GM18505 (cell line): ENCODE measurements around the gene SLC25A6.
"Not testable (repeated sequence)": the region's sequence is repeated elsewhere in the genome, so short reads cannot be mapped to it uniquely, and the experiment has no call there.

ENCODE experiments used
- ATAC-seq: cut with Tn5 transposase; IDR thresholded peaks from one replicate; pipeline ENCODE4 v1.9.1; 2021; ENCODE audit not compliant: unreplicated experiment
- POLR2A ChIP-seq: IDR thresholded peaks from 4 replicates; pipeline ENCODE4 v1.6.1; 2011; ENCODE audit warnings: borderline replicate concordance; ENCODE audit not compliant: insufficient read depth, insufficient read length; ENCODE audit errors: extremely low read depth

Gene SLC25A6

DNA sequence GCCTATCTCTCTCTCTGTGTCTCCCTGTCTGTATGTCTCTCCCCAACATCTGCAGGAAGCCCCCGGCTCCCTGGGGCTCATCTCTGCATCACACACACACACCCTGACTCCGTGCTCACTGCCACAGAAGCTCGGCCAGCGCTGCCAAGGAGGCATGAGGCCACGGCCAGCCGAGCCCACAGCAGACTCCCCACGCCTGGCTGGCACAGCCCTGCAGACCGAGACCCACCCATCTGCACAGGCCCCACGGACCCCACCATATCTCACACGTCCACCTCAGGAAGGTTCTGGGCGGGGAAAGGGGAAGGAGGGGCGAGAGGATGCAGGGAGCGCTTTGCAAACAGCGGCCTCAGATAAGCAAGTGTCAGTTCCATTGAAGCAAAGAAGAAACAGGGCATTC, 28.5 kb upstream of the SLC25A6 start:
- ATAC-seq: no peak
- TF ChIP-seq POLR2A: no peak

GRCh38 chrX:1419545-1420355, 27.8 kb upstream of the SLC25A6 start:
- no peak for ATAC-seq
- TF ChIP-seq POLR2A: no peak

DNA sequence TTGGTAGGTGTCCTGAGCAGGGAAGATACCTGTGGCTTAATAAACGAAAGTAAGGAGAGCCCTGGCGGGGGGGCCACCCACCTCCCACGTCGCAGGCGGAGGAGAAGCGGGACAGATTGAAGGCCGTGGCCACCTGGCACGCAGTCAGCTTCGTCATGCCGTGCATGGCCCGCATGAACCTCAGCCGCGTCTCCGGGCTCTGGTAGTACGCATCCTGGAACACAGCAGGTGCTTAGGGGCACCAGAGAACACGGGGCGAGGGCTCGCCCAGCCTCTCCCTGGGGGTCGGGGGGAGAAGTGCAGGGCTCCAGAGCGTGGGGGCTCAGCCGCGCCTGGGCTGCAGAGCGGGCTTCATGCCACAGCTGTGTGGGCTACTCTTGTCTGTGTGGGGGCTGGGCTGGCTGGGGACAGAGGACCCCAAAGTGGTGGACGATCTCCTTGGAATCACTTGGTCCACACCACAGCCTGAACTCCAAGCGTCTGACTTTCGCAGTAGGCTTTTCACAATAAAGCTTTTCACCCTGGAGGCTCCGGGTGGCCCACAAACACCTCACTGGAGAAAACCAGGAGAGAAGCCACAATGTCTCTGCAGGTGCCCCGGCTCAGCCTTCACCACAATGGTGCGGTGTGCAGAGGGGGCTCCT, 27.1 kb upstream of the SLC25A6 start:
- no peak for ATAC-seq
- peak; percentile 47 for TF ChIP-seq POLR2A

DNA sequence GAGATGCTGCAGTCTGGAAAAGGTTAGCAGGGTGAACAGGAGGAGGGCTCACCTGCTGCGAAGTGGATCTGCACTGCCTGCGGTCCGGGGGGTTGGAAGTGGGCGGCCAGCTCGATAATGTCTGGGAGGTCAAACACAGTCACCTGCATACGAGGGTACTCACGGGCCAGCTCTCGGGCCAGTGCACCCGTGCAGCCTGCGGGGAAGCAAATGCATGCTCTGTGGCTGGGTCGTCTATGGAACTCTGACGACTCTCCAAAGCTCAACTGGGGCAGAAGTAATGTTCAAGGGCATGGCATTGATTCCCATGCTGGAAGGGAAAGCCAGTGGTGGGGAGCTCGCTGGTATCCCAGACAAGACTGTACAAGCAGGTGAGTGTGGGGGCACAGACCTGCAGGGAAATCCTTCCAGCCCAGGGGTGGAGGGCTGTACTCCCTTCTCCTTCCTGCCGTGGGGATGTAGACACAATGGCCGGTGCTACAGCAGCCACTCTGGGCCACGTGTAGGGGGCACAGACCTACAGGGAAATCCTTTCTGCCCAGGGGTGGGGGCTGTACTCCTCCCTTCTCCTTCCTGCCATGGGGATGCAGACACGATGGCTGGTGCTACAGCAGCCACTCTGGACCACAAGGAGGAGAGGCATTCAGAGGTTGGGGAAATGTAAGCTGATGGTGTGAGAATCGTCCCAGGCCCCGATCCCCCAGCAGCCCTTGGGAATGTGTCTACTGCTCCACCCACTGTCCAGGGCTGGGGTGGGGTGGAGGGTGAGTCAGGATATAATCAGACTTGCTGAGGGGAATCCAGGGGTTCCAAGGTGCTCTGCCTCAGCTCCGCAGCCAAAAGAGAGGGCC, 26.2 kb upstream of the SLC25A6 start:
- ATAC-seq: no peak
- no peak for TF ChIP-seq POLR2A

GRCh38 chrX:1416965-1417760, 25.2 kb upstream of the SLC25A6 start:
- TF ChIP-seq POLR2A: peak; percentile 2
- ATAC-seq: no peak

GRCh38 chrX:1416327-1416784, 24.4 kb upstream of the SLC25A6 start:
- ATAC-seq: no peak
- TF ChIP-seq POLR2A: no peak

GRCh38 chrX:1412551-1413161, 20.7 kb upstream of the SLC25A6 start:
- no peak for TF ChIP-seq POLR2A
- ATAC-seq: no peak

DNA sequence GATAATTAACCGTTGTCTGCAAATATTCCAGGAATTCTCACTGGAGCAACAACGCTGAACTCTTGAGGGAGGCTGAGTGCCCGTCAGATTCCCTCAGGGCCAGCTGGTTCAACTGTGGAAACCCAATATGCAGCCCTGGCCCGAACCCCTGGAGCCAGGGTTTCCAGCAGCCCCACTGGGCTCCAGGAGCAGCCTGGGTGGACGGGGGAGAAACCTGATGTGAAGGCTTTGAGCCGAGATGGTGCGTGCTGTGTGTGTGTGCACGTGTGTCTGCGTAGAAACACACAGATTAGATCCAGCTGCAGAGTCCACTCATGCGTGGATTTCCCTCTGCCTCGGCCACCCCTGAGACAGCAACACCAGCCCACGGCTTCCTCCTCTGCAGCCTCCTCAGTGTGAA, 19.4 kb upstream of the SLC25A6 start:
- TF ChIP-seq POLR2A: no peak
- ATAC-seq: no peak

- no peak for TF ChIP-seq POLR2A
- no peak for ATAC-seq
Observed at GRCh38 chrX:1407035-1407434, 15.1 kb upstream of the SLC25A6 start.

GRCh38 chrX:1405769-1406168, 13.9 kb upstream of the SLC25A6 start:
- ATAC-seq: not testable (repeated sequence)

- ATAC-seq: not testable (repeated sequence)
Observed at GRCh38 chrX:1403867-1404266, 12.0 kb upstream of the SLC25A6 start.

DNA sequence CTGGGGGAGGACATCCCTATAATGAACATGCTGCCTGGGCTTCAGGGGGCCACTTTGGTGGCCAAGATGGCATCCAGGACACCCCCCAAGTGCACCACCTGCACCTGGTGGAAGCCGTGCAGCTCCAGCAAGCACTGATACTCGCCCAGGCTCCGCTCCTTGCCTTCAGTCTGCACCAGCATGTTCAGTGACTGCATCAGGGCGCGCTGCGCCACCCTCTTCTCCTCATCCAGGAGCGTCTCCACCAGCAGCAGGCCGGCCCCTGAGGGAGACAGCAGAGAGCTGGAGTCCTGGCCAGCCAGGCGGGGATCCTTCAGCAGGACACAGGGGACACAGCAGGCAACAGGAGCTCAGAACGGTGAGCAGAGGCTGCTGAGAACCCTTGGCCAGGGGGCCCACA, 11.3 kb upstream of the SLC25A6 start:
- no peak for ATAC-seq
- no peak for TF ChIP-seq POLR2A
